Activated CD4-positive, alpha-beta T cell treated with anti-CD3 and anti-CD28 coated beads for 4 hours (primary cell): Measurements from ENCODE around the gene FAM20C.
"Not testable (repeated sequence)": the region's sequence is repeated elsewhere in the genome, so short reads cannot be mapped to it uniquely, and the experiment has no call there.

ENCODE experiments used
- DNase-seq, 2 donors: peaks; one replicate each; pipeline ENCODE4 v3.0.0-alpha.2; 2020

Gene FAM20C

DNA sequence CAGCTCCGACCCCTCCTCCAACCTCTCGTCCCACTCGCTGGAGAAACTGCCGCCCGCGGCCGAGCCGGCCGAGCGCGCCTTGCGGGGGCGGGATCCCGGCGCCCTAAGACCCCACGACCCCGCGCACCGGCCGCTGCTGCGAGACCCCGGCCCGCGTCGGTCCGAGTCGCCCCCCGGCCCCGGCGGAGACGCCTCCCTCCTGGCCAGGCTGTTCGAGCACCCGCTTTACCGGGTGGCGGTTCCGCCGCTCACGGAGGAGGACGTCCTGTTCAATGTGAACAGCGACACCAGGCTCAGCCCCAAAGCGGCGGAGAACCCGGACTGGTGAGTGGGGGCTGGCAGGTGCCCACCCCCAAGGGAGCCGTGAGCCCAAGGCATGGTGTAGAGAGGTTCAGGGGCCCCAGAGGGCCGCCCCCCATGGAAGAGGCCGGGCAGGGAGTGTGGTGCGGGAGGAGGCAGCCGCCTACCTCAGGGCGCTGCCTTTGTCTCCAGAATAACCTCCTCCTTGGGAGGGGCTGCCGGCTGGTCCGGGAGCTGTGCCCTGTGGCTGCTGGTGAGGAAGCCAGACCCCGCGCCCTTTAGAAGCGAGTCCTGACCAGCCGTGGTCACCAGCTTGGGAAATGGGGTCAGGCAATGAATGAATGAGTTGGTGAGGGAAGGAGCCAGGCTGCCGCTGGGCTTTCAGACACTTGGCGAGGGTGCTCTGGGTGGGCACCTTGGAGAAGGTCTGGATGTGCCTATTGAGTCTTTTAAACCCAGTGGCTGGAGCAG, 1.3 kb downstream of the FAM20C start:
- no peak for DNase-seq

DNA sequence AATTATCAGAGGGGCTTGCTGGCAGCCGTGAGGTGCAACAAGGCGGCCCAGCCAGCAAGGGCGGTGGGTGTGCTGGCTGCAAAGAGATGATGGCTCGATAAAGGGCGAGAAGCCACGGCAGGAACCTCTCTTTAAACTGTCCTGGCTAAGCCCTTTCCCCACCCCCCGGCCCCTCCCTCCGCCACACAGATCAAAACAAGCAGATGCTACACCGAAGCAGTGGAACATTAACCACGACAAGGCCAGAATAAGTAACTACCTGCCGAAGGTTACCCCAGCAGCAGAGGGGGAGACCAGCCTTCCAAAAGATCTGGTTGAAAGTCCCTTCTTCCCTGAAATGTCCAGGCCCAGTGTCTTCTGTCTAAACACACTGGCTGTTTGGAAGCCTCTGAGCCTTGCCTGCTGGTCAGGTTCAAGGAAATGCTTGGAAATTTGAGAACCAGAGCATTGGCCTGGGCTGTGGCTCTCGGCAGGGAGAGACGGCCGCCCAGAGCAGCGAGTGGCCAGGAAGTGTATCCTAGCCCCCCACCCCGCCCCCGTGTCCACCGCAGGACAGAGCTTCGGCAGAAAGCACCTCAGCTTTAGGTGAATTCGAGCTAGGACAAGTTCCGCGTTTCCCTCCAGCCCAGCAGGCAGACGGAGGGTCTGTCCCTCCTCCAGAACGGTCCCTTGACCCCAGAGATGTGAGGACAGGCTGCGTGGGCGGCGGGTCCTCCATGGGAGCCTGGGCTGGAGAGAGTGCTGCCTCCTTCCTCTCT, 2.1 kb downstream of the FAM20C start:
- no peak for DNase-seq

DNA sequence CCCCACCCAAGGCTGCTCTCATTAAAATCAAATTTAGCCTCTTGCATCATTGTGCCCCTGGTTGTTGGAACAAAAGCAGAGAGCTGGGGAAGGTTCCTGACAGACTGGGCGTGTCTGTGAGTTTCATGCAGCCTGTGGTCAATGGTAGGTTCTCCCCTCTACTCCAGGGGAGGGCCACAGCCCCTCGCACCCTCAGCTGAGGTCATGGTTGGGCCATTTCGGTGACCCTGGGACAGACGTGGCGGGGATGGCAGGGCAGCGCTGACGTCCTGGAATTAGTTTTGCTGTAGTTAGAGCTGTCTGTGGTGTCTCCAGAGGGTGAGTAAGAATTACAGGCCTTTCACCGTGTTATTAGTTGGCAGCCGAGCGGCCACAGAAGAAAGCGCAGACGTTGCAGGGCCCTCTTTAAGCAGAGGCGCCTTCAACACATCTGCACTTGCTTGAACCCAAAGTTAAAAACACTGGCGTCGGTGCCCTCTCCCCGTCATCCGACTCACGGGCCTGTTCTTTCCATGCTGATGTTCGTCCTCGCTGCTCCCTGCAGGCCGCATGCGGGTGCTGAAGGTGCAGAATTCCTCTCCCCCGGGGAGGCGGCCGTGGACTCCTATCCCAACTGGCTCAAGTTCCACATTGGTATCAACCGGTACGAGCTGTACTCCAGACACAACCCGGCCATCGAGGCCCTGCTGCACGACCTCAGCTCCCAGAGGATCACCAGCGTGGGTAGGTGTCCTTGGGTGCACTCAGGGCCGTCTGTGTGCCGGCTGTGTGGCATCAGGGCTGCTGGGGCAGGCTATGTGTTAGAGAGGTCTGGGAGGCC, 2.8 kb downstream of the FAM20C start:
- no peak for DNase-seq

DNA sequence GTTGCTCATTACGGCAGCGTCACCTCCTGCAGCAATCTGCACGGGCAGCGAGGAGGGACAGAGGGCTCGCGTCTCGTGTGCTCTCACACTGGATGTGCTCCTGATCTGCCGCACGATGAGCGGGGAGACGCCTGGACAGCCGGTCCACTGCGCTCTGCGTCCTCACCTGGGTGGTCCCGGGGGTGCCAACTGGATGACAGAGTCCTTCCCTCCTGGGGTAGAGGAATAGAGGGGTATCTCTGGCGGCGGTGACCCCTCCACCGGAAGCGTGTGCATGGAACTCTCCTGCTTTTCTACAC, 3.4 kb downstream of the FAM20C start:
- DNase-seq: no peak

DNA sequence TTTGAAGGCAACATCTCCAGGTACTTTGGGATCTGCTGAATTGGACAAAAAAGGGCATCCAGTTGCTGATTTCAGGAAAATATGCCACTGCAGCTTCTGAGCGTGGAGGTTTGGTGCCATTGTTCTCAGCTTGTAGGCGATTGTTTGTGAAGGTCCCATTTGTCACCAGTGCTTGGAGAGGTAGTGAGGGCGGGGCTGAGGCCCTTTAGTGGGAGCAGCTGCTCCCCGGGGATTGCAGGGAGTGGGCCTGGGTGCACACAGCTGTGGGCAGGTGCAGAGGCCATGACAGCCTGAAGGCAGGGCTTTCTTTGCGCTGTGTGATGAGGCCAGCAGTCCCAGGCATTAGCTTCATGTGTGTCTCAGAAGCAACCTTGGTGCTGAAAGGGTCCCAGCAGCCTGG, 3.9 kb downstream of the FAM20C start:
- DNase-seq: no peak

DNA sequence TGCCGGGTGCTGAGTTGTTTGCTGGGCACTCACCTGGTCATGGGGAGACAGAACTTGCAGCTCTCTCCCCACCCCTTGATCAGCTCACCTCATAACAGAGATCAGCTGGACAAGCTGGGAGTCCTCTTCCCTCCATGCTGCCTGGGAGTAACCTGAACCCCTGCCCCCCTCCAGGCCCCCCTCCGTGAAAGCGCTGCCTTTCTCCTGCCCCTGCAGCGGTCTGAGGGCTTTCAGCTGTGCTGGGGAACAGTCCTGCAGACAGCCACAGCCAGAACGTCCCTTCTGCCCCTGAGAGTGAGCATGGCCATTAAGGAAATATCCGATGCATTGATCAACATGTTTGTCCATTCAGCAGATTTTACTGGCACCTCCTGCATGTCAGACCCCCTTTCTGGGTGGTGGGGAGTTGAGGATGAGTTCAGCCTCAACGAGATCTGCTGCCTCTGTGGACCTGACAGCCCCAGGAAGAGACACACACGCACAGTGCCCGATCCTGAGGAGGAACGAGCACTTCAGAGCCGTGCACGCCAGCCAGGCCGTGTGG, 4.5 kb downstream of the FAM20C start:
- no peak for DNase-seq

DNA sequence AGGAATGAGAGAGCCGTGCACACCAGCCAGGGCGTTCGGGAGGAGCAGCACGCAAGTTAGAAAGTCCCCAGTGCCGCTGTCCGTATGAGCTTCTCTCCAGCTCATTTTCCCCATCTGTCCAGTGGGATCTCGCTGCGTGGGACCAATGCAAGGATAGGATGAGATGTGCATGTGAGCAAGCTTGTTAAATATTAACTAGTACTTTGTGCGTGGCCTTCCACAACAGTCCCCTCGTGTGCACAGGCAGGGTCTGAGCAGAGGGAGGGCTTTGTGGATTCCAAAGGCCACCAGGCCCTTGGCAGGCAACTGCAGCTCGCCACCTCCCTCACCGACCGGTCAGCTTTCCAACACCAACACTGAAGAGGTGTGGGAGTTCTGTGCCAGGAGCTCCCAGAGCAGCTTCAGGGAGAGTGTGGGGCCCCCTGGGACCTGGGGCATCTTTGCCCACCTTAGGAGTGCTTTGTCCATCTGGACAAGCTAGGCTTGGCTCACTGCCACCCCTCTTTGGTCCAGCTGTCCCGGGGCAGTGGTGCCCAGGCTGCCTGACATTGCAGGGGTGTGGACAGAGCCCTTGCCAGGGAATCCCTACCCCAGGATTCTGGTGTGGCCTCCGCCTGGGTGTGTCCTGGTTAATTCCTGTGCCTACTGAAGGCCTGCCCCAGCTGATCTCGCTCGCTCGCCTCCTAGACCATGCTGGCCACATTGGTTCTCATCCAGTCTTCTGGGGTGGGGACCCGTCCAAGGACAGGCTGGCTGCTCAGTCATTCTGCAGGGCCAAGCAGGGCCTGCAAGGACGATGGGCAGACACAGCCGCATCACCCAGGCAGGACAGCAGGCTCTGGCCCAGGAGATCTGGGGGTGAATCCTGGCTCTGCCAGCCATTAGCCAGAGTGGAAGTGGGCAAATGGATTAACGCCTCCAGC, 5.3 kb downstream of the FAM20C start:
- DNase-seq: no peak

DNA sequence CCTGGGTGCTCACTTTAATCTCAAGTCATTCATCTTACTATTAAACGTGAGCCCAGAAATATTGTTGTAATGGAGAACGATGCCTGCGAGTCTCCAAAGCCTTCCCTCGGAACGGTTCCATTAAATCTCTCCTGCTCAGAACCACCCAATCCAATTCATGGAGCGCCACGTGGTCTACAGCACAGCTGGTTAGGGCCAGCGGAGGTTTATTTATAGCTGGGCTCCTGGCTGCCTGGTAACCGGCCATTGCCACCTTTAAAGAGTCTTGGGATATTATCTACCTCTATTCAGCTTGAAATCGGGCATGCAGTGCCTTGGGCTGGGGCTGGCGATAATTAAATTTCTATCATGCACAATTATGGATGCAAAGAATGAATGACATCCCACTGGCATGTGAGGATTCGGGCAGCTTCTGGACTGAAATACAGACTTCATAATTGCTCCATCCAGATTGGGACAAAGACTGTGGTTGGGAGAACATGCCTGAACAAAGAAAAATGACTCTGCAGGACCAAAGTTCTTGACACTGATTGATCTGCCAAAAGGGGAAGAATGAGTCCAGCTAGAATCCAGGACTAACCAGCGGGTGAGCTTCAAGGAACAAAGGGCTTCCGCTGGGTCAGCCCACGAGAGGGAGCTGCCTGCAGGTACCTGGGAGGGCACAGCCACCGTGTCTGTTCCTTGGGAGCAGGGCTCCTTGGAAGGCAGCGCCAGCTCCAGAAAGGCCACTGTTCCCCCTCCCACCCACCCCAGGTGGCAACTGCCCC, 7.3 kb downstream of the FAM20C start:
- DNase-seq: no peak

DNA sequence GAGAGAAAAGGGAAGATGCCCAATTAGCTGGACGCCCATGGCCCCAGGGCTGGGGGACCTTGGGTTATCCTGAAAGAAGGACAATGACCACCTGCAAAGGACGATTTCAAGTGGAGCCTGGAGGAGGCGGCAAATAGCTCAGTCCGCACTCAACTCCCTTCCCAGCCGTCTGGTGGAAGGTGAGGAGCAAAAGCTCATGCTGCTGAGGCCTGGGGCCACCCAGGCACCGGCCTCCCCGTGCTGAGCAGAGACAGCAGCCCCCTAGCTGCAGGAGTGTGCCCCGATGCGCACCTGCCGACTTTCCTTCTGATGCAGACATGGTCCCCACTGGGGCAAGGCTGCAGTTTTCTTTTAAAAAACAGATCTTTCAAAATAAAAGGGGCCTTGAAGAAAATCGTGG, 7.9 kb downstream of the FAM20C start:
- no peak for DNase-seq

DNA sequence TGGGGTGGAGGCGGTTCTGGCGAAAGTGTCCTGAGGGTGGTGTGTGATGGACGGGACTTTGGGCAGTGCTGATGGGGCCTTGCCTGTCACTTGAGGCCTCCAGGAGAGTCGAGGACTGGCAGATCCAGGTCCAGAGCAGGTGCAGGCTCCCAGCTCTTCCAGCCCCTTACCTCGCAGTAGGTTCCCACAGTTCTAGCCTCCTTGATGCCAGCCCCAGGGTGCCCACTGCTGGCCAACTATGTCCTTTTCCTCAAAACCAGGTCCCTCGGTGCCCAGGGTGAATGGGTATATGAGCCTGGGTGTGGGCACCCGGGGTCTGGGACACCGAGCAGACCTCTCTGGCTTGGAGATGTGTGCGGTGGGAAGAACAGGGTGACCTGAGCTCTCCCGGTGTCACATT, 8.3 kb downstream of the FAM20C start:
- DNase-seq: no peak

DNA sequence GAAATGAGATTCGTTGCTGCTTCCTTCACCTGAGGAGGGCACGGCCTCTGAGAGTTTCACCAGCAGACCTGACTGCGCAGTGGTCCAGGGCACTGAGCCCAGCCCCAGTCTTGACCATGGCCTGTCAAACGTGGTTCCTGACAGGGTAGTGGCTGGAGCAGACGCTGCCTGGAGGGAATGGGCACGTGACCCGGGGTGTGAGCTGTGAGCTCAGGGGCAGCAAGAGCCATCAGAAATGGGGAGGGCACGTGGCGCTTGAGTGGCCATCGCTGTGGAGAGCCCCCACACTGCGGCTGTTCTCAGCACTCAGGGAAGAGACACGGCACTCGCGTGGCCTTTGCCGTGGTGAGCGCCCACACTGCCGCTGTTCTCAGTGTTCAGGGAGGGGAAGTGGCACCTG, 12.0 kb downstream of the FAM20C start:
- no peak for DNase-seq

DNA sequence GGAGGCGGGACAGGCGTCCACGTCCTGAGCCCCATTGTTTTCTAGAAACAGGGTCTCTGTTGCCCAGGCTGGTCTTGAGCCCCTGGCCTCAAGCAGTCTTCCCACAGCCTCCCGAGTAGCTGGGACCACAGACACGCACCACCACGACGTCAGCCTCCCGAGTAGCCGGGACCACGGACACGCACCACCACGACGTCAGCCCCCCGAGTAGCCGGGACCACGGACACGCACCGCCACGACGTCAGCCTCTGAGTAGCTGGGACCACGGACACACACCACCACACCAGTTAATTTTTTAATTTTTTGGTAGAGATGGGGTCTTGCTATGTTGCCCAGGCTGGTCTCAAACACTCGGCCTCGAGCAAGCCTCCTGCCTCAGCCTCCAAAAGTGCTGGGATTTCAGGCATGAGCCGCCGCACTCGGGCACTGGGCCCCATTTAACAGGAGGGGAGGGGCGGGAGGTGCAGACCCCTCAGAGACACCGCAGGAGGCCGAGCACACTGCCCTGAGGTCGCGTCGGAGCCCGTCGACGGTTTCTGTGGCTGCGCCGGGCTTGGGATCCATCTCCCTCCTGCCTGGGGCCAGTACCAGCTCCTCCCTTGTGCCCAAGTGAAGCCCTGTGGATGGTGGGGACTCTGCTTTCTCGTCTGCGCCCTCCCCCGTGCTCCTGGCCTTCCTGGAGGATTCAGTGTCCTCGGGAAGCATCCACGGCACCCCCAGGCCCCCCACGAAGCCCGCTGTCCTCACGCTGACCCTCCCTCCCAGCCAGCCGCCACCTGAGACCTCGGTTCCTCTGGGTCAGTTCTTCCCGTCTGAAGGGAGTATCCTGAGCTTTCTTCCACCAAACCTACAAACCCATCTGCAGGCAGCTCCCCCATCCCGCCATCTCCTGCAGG, 13.0 kb downstream of the FAM20C start:
- no peak for DNase-seq

DNA sequence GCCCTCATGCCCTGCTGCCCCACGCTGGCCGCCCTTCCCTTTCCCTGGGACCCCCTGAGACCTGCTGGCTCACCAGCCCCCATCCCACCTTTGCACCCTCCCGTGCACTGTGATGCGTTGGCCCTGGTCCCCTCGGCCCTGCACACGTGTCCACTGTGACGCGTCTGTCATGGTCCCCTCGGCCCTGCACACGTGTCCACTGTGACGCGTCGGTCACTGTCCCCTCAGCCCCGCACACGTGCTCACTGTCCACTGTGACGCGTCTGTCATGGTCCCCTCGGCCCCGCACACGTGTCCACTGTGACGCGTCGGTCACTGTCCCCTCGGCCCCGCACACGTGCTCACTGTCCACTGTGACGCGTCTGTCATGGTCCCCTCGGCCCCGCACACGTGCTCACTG, 14.0 kb downstream of the FAM20C start:
- not testable (repeated sequence) for DNase-seq

DNA sequence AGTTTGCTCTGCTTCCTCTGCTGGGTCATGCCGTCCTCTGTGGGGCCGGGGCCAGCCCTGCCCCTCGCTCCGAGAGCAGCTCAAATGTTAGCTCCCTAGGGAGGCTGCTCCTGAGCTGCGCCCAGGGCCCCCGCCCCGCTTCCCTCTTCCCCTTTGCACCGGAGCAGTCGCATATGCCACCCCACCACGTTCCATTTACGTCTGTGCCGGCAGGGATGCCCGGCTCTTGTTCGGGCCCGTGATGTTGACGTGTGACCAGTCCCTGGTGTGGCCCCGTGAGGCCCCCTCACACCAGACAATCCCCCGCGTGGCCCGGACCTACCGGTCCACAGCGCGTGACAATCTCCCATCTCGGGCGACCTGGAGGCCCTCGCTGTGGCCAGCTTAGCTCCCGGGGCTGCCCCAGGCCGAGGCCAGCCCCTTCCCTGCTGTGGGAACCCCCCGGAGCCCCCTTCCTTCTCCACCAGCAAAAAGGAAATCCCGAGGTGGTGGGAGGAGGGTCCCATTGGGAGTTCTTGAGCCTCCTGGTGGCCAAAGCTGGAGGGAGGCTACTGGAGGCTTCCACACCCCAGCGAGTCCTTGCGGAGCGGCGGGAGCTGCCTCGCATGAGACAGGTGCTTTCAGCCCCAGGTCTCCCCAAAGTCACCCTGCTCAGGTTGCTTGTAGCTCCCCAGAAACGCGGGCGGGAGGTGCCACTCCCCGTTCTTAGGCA, 15.2 kb downstream of the FAM20C start:
- no peak for DNase-seq

DNA sequence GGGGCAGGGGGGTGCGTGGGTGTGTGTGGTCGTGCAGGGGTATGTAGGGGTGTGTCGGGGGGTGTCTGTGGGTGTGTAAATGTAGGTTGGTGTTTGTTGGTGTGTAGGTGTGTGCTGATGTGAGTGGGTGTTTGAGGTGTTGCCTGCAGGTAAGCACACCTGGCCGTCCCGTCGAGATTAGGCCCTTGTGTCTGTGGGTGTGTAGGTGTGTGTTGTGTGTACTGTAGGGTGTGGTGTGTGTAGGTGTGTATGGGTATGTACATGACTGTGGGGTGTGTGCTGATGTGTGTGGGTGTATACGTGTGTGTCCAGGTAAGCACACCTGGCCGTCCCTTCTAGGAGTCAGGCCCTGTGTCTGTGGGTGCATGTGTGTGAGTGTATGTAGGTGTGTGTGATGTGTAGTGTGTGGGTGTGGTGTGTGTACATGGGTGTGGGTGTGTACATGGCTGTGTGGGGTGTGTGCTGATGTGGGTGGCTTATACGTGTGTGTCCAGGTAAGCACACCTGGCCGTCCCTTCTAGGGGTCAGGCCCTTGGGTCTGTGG, 15.8 kb downstream of the FAM20C start:
- no peak for DNase-seq

DNA sequence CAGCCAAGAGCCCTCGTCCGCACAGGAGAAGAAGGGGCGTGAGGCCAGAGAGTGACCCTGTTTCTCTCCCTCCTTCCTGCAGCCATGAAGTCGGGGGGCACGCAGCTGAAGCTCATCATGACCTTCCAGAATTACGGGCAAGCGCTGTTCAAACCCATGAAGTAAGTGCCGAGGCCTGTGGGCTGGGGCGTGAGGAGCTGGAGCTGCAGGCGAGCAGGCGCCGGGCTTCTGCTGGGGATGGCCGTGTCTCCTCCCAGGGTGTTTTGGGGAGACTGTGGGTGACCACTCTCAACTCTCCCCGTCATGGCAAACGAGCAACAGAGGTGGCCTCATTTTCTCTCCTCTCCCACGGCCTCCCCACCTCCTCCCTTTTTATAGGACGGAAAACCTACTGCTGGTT, 16.4 kb downstream of the FAM20C start:
- no peak for DNase-seq

DNA sequence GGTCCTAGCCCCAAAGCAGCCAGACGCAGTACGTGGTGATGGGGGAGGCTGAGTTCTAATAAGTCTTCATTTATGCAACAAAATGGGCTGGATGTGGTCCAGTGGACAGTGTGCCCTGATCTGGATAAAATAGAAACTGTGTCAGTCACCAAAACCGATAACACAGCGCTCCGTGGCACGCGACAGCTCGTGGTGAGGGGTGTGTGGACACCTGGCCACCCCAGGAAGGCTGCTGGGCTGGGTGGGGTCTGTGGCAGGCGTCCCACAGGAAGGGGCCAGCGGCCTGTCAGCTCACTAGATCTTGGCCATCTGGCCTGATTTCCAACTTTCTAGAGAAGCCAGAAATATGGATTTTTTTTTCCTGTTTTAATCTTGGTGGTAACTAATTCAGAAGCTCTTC, 17.0 kb downstream of the FAM20C start:
- no peak for DNase-seq

DNA sequence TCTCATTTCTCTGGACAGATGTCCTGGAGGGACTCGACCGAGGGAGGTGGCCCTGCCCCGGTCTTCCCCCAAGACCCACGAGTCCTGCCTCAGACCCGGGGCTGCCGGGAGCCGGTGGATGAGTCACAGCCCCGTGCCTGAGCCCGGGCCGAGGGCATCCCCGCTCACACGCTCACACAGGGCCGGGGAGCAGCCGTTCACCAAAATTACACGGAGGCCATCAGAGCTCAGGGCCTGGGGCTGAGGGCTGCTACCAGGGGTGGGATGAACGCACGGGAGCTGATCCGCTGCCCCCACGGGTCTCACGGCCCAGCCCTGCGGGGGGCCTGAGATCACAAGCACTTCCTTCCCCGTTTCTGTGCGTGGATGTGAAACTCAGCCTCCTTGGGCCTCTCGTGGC, 17.5 kb downstream of the FAM20C start:
- DNase-seq: no peak

DNA sequence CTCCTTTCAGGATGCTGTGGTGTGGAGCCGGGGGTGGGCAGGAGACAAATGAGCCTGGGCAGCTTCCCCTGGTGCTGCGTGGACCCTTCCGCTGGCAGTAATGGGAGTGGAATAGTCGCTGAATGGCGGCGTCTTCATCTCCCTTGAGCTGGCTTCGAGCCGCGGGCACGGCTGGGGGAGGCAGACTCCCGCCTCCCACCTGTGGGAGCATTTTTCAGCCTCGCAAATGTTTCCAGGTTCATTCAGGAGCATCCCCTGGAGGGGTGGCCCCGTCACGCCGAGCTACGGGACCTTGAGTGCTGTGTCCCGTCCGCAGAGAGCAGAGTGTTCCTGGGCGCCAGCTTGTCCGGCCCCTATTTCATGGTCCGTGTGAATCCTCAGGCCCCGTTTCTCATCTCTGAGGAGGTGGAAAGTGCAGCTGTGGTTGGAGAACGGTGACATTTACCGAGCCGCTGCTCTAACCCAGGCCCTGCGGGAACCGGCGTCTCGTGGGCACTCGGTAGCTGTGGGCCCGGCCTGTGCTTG, 18.1 kb downstream of the FAM20C start:
- DNase-seq: no peak
